GM23338 (cell line): ENCODE results near the gene OVOL3.

Experiments
- CREB1 ChIP-seq: fragments of 250-450 bp; sonication (Bioruptor Pico); IDR thresholded peaks from 2 replicates; pipeline ENCODE4 v1.5.0; 2020; ENCODE audit warnings: low read depth, mild to moderate bottlenecking, moderate library complexity
- CTCF ChIP-seq, 2 experiments: fragments of 200-600 bp in 1 of 2; sonication (generic) in 1 of 2; conservative IDR thresholded peaks; 2 replicates each; pipeline versions ENCODE4 v1.5.1 to v1.6.1; 2016 to 2017; ENCODE audit warnings: antibody characterized with exemption in 2 of 2, low read depth in 2 of 2, mild to moderate bottlenecking in 2 of 2, moderate library complexity in 1 of 2
- ETS1 ChIP-seq: IDR thresholded peaks from 2 replicates; pipeline ENCODE4 v1.6.1; 2016; ENCODE audit warnings: antibody characterized with exemption
- EZH2 ChIP-seq: fragments of 200-600 bp; sonication (generic); IDR thresholded peaks from one replicate; pipeline ENCODE4 v1.8.0; 2017; ENCODE audit warnings: antibody characterized with exemption, mild to moderate bottlenecking, low read depth; ENCODE audit not compliant: unreplicated experiment
- EZH2phosphoT487 ChIP-seq: fragments of 200-600 bp; sonication (generic); IDR thresholded peaks from one replicate; pipeline ENCODE4 v1.8.1; 2018; ENCODE audit warnings: antibody characterized with exemption; ENCODE audit not compliant: unreplicated experiment
- JUNB ChIP-seq: IDR thresholded peaks from one replicate; pipeline ENCODE4 v1.6.1; 2016; ENCODE audit warnings: antibody characterized with exemption; ENCODE audit not compliant: unreplicated experiment
- NANOG ChIP-seq: IDR thresholded peaks from 2 replicates; pipeline ENCODE4 v1.6.1; 2016; ENCODE audit warnings: antibody characterized with exemption, borderline replicate concordance
- POLR2AphosphoS5 ChIP-seq: IDR thresholded peaks from 2 replicates; pipeline ENCODE4 v1.6.1; 2016; ENCODE audit warnings: antibody characterized with exemption, low read depth
- REST ChIP-seq: IDR thresholded peaks from one replicate; pipeline ENCODE4 v1.6.1; 2018; ENCODE audit warnings: antibody characterized with exemption; ENCODE audit not compliant: unreplicated experiment
- STAT1 ChIP-seq: IDR thresholded peaks from one replicate; pipeline ENCODE4 v1.6.1; 2016; ENCODE audit warnings: antibody characterized with exemption; ENCODE audit not compliant: unreplicated experiment
- ZNF114 ChIP-seq: fragments of 250-450 bp; sonication (Bioruptor Pico); IDR thresholded peaks from 2 replicates; pipeline ENCODE4 v1.5.0; 2020; ENCODE audit warnings: mild to moderate bottlenecking, moderate library complexity
- ZNF331 ChIP-seq: fragments of 250-450 bp; sonication (Bioruptor Pico); IDR thresholded peaks from 2 replicates; pipeline ENCODE4 v1.5.0; 2020; ENCODE audit warnings: low read depth, mild to moderate bottlenecking, moderate library complexity
- ZNF462 ChIP-seq: fragments of 250-450 bp; sonication (Bioruptor Pico); IDR thresholded peaks from 2 replicates; pipeline ENCODE4 v1.5.0; 2020; ENCODE audit warnings: mild to moderate bottlenecking, moderate library complexity

- no peak for TF ChIP-seq CTCF (conservative IDR thresholded peaks at IDR 0.05; ENCODE audit: low read depth in 2 of 2)
- TF ChIP-seq POLR2AphosphoS5 = no peak
- no peak for TF ChIP-seq EZH2
- TF ChIP-seq ZNF114 (CRISPR knock-in tag) = no peak
- TF ChIP-seq STAT1 = no peak
- TF ChIP-seq CREB1 (CRISPR knock-in tag) = no peak
- no peak for TF ChIP-seq JUNB
- TF ChIP-seq REST = no peak
- no peak for TF ChIP-seq EZH2phosphoT487
- TF ChIP-seq ETS1 = no peak
- no peak for TF ChIP-seq ZNF331 (CRISPR knock-in tag)
- no peak for TF ChIP-seq ZNF462 (CRISPR knock-in tag)
- no peak for TF ChIP-seq NANOG
These were observed 24.6 kb upstream of the OVOL3 start for GRCh38 chr19:36086326-36086725.
